ENCODE results near the gene PRRX2.
"Not testable (repeated sequence)": the region's sequence is repeated elsewhere in the genome, so short reads cannot be mapped to it uniquely, and the experiment has no call there.

Gene PRRX2

DNA sequence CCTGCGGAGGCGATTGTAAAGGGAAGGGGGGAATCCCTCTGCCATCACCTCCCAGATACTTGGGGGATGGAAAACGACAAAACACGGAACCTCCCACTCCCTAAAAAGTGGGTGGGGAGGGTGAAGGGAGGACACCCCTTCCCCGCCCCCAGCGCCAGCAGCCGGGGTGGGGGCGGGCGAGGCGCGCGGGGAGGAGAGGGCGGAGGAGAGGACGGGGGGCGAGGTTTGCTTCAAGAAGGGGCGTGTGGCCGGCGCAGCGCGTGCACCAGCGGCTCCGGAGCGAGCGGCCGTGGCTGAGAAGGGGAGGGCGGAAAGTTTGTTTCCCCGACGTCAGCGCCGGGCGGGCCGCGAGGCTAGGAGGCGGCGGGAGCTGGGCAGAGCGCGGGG, at the start of gene PRRX2:
Gene PRRX2 (plus strand): TSS at position 259 of the 387 bp plus-strand sequence. CDS start 221 bp downstream, outside the sequence.
- DNase-seq (ENCODE audit: low read depth), result no peak

DNA sequence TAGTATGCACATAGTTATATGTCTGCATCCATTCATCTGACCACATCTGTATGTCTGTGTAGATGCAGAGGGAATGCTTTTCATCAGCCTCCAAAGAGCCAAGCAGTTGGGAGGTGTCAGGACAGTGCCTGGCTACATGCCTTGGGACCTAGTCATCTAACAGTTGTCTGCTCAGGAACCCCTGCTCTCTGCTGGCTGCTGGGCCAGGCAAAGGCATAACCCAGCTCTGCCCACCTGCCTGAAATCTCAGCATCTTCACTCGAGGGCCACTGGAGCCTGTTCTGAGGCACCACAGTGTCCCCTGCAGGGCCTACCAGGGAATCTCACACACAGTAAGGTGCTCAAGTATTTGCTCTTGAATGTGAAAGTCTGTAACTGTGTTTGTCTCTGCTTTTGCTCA, 48.3 kb upstream of the PRRX2 start:
- no peak for DNase-seq (ENCODE audit: low read depth)

DNA sequence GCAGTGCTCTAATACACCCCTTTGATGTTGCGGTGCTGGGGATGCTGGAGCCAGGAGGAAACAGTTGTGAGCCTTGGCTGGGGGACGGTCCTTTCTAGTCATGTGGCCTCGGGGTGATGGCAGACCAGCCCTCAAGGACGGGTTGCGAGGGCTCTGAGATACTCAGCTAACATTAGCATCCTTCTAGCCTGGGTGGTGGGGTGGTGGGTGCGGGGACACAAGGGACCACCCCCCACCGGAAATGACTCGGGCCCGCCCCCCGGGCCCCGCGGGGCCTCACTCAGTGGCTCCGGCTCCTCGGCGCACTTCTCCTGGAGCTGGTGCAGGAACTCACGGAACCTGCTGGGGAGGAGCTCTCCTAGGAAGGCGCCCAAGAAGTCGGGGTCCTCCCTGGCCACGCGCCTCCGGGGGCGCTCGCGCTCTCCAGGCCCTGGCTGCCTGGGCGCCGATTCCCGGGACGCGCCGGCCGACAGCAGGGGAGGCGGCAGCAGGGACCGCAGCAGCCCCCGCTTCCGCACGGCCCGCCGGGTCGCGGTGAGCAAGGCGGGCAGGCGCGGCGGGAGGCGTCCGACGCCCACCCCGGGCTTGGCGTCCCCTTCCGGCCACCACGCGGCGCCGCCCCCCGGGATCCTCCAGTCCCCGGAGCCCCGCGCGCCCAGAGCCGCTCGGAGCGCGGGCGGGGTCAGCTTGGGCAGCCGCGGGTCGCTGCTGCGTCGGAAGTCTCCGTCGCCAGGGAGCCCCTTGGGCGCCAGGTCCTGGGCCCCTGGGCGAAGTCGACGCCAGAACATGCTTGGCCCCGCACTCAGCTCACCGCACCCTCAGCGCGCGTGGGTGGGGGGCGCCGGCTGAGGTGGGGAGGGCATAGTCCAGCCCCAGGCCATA, 45.4 kb upstream of the PRRX2 start:
- DNase-seq (ENCODE audit: low read depth), result no peak

DNA sequence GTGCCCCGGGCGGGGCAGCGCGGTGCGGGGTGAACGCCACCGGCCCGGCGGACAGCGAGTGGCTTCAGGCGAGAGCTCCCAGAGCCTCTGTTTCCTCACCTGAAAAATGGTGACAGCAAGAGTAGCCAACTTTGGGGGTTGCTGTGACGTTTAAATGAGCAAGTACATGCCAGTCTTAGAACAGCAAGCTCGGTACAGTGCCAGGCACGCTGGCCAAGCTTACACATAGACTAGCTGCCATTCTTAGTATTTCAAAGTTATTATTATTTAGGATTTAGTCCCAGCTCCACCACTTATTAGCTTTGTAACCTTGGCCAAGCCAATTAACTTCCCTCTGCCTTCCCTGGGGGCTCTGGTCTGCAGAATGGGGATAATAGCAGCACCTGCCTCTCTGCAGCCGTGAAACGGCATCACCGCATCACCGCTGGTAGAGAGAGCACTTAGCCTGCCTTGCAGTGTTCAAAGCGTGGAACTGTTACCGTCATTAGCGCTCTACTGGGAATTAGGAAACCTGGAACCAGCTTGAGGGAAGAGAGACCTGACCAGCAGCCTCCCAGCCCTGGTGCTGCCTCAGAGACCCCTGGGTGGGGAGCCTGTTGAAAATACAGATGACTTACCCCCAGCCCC, 44.7 kb upstream of the PRRX2 start, which contains the start of gene C9orf50:
Gene C9orf50 (minus strand): TSS at position 433 of the 627 bp plus-strand sequence. CDS start 527 bp downstream, outside the sequence.
- no peak for DNase-seq (ENCODE audit: low read depth)

DNA sequence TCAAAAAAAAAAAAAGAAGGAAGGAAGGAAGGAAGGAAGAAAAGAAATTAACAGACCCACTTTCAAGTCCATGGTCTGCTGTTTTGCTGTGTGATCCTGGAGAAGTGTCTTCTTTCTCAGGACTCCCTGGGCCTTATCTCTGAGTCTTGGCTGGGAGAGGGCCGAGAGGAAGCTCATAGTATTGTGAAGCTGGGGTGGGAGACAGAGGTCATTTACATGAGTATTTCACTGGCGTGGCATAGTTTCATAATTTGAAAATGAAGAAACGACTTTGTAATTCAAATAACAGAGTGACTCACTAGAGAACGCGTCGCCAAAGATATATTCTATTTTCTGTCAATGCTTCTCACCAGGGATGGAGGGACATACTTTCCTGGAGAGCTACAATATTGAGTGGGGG, 42.1 kb upstream of the PRRX2 start:
- no peak for DNase-seq (ENCODE audit: low read depth)

DNA sequence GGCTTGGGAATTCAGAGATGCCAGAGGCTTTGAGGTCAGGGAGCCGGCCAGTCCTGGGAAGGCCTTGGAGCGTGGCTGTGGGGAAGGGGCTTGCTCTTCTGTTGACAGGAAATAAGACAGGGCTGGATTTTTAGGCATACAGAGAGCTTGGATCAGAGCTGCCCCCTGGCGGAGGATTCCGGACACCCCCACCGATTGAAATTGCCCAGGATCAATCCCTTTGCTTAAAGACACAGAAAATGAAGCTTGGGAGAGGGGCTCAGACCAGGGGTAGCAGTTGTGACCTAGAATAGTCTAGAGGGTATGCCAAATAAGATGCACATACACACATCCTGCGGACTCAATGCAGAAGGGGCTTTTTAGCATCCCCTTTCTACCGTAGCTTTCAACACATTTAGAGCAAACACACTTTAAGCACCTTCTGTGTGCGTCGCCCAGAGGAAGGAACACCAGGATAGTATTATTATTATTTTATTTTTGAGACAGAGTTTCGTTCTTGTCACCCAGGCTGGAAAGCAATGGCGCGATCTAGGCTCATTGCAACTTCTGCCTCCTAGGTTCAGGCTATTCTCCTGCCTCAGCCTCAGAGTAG, 41.2 kb upstream of the PRRX2 start:
- DNase-seq (ENCODE audit: low read depth), result no peak

DNA sequence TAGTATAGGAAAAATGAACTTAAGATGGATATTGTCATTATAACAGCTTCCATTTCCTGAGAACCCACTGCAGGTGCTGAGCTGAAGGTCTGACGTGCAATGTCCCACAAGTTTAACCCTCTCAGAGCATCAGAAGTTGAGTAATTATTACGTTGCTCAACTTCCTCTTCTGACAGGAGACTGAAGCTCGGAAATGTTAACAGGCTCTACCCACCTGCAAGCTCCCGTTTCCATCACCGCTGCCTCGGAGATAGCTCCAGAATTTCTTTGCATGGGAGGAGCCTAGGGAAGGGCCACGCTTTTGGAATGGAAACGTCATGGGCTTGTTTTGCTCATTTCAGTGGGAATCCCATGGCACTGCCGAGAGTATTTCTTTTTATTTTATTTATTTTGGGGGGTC, 40.5 kb upstream of the PRRX2 start:
- DNase-seq (ENCODE audit: low read depth), result no peak

DNA sequence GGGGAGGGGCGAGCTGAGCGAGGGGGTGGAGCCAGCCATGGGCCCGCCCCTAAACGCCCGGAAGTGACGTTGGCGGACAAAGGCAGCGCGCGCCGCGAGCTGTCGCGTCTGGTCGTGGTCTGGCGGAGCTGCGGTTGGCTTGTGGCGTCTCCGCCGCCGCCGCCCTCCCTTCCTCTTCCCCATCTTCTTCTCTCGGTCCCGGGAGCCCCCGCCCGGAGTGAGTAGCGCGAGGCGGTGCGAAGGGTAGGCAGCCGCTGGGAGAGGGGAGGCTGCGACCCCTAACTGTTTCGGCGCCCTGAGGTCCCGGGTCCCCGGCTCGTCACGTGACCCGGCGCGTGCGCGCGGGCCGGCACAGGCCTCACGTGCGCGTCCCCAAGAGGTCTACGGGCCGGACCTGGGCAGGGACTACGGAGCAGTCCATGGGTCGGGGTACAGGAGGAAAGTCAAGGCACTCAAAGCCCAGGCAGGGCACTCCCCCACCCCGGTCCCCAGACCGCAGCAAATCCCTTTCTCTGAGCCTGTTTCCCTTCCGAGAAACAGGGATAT, 39.3 kb upstream of the PRRX2 start, which contains the start of gene NTMT1:
Gene NTMT1 (plus strand): TSS at position 85 of the 546 bp plus-strand sequence. CDS start 6,541 bp downstream, outside the sequence.
- DNase-seq (ENCODE audit: low read depth), result no peak

DNA sequence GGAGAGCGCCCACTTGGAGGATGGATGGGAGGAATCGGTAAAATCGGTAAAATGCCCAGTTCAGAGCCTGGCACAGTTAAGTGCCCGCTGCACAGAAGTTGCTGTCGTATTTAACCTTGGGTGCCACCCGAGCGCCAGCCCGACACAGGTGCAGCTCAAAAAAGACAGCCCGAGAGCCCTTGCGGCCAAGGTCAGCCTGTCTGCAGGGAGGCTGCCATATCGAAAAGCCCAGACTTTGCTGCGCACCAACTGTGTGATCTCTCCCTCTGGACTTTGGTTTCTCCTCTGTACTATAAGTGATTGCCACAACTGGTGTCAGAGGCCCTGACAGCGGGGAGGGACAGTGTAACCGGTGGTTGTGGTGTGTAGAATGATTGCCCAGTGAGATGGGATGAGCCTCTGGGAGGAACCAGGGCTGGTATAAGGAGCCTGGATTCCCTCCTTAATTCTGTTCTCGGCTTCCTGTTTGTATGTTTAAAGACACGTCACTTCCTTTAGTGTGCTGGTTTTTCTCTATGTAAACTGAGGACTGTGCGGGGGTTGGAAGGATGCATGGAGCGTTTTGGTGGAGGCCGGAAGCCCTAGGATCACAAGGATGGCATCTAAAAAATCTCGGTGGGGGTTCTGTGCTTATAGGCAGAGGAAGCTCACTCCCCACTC, 38.7 kb upstream of the PRRX2 start:
- peak; percentile 77 for DNase-seq (ENCODE audit: low read depth)

DNA sequence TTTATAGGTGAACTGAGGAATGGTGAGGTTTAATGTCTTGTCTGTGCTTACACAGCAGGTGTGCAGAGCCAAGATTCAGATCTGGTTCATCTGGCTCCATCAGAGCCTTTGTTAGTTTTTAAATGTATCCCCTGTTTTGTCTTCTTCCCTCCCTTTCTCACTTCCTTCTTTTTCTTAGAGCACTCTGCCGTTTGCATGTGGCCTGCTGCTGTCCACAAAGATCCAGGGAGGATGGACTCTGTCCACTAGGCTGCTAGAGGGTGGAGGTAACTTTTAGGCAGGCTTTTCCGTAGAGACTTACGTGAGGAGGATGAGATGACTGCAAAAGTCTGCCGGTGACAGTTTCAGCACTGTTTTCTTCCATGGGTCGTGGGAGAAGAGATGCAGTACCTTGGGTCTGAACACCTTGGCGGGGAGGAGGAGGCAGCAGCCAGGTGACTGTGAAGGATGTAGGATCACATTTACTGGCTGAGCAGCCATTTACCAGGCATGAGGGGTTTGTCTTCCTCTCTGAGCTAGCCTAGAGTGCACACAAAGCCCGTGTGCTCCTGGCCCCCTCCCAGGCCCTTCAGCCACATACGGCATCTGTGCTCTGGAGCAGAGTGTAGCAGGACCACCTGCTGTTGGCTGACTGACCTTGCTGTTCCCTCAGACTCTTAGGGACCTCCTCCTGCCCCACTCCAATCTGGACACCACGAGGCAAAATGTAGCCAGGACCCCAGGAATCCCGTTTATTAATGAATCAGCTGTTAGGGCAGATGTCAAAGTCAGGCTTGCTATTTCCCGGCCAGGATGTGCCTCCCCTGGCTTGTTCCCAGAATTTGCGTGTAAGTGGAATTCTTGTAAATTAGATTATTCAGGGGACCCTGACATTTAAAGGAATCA, 37.6 kb upstream of the PRRX2 start:
- DNase-seq (ENCODE audit: low read depth), result no peak

DNA sequence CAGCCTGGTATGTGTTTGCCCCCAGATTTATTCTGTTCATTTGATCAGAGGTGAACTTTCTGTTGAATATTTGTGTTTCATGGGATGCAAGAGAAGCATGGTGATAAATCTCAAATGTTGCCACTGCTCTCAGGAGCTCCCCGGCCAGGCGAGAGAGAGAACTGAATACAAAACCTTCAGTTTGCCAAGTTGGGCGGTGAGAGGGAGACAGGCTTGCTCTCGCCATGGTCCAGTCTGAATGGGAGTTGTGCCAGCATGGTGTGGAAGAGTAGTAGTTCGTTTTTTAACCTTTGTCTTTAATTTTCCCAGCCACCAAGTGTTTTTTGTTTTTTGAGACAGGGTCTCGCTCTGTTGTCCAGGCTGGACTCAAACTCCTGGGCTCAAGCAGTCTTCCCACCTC, 36.7 kb upstream of the PRRX2 start:
- no peak for DNase-seq (ENCODE audit: low read depth)

DNA sequence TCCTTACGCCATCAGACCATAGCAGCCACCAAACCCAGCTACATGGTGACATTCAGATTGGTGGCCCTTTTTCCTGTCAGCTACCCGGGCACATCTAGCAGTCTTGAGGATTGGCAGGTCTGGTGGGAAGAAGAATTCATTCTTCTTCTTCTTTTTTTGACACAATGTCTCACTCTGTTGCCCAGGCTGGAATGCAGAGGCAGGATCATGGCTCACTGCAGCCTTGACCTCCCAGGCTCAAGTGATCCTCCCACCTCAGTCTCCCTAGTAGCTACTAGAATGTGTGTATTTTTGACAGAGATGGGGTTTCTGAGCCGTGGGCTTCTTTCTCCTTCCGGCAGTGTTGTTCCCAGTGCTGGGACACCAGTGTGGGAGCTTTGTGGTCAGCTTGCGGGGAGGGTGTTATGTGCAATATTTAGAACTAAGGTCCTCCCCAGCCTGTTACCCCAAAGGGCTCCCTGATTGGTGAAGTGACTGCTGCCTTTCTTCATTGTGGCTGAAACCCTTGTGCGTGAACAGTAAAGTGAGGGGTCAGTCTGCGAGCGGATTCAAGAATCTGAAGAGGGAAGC, 36.1 kb upstream of the PRRX2 start:
- no peak for DNase-seq (ENCODE audit: low read depth)

DNA sequence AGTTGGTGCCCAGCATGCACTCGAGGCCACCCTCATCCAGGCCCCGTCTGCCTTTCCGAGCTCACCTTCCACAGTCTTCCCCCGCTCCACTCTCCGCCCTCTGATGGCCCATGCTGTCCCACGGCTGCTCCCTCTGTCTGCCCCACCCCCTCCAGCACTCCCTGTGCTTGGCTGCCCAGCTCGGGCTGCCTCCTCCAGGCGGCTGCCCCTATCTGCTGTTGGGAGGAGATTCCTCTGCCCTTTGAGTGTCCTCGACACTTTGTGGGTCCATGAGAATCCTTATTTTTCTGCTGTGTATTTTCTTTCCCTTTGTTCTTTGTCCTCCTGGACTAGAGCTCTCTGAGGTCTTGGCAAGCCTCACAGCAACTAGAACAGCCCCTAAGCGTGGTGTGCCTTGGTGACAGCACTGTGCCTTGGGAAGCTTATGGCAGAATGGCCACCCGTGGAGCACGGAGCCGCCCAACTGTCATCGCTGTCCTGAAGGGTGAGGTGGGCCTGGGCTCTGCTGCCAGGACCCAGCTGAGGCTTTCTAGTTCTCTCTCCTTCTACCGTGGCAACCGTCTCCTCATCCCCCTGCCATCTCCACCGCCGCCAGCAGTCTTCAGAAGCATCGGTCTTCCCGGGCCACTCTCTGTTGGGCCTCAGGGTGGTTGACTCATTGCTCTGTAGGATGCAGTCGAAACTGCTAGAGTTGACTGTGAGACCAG, 34.3 kb upstream of the PRRX2 start:
- no peak for DNase-seq (ENCODE audit: low read depth)

DNA sequence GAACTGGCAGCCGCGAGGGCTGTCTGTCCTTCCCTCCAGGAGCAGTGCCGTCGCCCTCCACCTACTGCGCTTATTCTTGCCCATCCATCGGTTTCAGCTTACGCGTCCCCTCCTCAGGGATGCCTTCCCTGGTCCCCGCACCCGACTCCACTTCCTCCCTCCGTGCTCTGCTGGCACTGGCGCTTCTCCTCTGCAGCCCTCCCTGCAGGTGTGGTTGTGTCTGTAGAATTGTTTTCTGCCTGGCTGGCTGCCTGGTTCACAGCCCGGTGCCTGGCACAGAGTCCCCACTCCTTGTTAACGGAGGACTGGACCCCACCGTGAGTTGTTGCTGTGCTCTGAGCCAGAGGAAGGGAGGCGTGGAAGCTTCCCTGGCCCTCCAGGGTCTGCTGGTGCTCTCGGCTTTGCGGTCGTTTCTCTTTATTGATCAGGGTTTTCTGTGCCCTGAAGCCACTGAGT, 33.7 kb upstream of the PRRX2 start:
- no peak for DNase-seq (ENCODE audit: low read depth)

DNA sequence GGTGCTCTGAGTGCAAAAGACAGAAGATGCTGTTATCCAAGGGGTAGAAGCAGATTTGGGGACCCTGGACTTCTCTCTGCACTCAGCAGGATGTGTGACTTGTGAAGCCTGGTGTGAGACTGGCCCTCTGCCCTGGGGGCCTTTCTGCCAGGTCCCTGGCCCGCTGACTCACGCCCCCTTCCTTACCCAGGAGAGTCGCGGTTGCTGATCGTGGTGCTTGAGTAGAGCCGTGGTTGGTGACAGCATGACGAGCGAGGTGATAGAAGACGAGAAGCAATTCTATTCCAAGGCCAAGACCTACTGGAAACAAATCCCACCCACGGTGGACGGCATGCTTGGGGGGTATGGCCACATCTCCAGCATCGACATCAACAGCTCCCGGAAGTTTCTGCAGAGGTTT, 33.0 kb upstream of the PRRX2 start:
- DNase-seq (ENCODE audit: low read depth), result no peak

DNA sequence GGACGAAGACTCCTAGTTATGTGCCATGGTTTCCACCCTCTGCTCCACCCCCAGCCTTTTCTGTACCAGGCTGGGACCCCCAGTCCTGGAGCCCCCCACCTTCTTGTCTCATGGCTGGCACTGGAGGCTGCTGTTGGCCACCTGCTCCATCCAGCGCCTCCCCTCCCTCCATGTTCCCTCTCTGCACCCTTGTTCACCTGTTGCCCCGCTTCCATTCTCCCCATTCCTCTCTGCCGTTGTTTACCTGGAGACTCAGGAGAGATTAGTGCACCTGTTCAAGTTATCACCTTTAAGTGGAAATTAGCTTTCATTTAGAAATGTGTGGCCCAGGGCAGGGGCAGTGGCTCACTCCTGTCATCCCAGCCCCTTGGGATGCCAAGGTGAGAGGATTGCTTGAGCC, 32.2 kb upstream of the PRRX2 start:
- no peak for DNase-seq (ENCODE audit: low read depth)

DNA sequence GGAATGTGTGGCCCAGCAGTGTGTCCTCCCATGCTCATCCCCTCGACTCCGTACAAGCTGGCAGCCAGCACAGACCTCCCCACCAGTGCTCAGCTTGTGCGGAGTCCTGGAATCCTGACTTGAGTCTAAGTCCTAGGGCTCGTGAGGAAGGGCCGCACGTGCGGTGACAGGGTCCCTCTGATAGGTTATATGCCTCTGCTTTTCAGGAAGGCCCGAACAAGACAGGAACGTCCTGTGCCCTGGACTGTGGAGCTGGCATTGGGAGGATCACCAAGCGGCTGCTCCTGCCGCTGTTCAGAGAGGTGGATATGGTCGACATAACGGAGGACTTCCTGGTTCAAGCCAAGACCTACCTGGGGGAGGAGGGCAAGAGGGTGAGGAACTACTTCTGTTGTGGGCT, 31.6 kb upstream of the PRRX2 start:
- no peak for DNase-seq (ENCODE audit: low read depth)

DNA sequence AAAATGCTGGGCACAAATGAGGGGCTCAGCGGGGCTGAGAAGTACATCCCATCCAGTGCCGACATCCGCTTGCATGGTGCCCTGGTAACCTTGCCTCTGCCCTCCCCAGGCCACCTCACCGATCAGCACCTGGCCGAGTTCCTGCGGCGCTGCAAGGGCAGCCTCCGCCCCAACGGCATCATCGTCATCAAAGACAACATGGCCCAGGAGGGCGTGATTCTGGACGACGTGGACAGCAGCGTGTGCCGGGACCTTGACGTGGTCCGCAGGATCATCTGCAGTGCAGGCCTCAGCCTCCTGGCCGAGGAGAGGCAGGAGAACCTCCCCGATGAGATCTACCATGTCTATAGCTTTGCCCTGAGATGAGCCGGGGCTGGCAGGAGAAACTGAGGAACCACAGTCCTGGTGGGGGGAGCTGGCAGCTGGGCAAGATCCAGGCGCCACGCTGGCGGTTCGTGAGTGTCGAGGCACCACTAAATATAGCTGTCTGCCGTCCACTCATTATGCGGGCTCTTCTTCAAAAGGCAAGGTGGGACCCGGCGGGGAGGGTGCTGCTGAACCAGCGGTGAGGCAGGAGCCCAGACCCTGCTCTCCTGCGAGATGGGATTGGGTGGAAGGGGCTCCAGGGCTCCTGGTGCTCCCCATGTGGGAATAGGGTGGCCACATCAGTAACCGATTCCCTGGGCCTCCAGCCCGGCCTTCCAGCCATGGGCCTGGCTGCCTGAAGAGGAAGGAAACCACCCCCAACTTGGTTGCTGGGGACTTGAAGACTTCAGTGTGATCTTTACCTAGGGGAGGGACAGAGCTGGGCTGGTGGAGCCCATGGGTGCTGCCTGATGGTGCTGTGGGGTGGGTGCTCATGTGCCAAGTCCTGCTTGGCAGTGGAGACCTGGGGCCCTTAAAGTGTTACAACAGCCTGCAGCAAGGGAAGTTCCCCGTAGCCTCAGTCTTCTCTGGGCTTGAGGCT, 30.1 kb upstream of the PRRX2 start:
- DNase-seq (ENCODE audit: low read depth), result no peak

DNA sequence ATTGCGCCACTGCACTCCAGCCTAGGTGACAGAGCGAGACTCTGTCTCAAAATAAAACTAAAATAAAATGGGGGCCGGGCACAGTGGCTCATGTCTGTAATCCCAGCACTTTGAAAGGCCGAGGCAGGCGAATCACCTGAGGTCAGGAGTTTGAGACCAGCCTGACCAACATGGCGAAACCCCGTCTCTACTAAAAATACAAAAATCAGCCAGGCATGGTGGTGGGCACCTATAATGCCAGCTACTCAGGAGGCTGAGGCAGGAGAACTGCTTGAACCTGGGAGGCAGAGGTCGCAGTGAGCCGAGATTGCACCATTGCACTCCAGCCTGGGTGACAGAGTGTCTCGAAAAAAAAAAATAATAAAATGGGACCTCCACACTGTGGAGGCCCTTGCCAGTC, 29.1 kb upstream of the PRRX2 start:
- not testable (repeated sequence) for DNase-seq (ENCODE audit: low read depth)

All from non-pigmented ciliary epithelial cell (primary cell).